ENCODE measurements around the gene PCARE. TPM values are rescaled to one million over a fixed set of nuclear protein-coding genes. Genes with fewer than 3 reads are reported as not detected.
"Not testable (repeated sequence)": the region's sequence is repeated elsewhere in the genome, so short reads cannot be mapped to it uniquely, and the experiment has no call there.

PCARE gene
- total and polyA plus RNA-seq, 4 experiments from 2014 or later: not detected

GRCh38 chr2:29097569-29097968, 23.2 kb upstream of the PCARE start:
- Mint-ChIP-seq H3K36me3 (no peaks in the 10 kb centered on the region), H3K27me3 (peaks cover 1 to 4% of the 10 kb centered on the region in 2 donors), H3K4me1 (no peaks in the 10 kb centered on the region), H3K4me3 (no peak overlapping the region), H3K27ac (no peak overlapping the region), H3K9me3 (peaks cover 0 to 2% (median 0%) of the 10 kb centered on the region in 8 donors)
- no peaks in the 10 kb centered on the region for H3K4me1 ChIP-seq (ENCODE audit: insufficient read depth, low read length)
- no peaks in the 10 kb centered on the region for H3K9me3 ChIP-seq (ENCODE audit: control insufficient read depth in 1 of 2, low read length in 2 of 2)
- DNase-seq: no peak
- no peak overlapping the region for H3K27ac ChIP-seq (ENCODE audit: low read depth, low read length)
- no peaks in the 10 kb centered on the region for H3K36me3 ChIP-seq (ENCODE audit: insufficient read depth, low read length)
- ChIA-PET POLR2A (ENCODE audit: partially characterized antibody) (no interaction called here), CTCF (ENCODE audit: partially characterized antibody) (no interaction called here)
- intact Hi-C loops (cut with micrococcal nuclease): no loop called here
- no peaks in the 10 kb centered on the region for H3K27me3 ChIP-seq (ENCODE audit: insufficient read depth, low read length)
- H3K4me3 ChIP-seq (ENCODE audit: low read length in 2 of 2): no peak overlapping the region

GRCh38 chr2:29096969-29097368, 22.6 kb upstream of the PCARE start:
- no peaks in the 10 kb centered on the region for H3K36me3 ChIP-seq (ENCODE audit: insufficient read depth, low read length)
- intact Hi-C loops (cut with micrococcal nuclease): no loop called here
- ChIA-PET POLR2A (ENCODE audit: partially characterized antibody) (no interaction called here), CTCF (ENCODE audit: partially characterized antibody) (no interaction called here)
- H3K4me1 Mint-ChIP-seq: no peaks in the 10 kb centered on the region
- no peaks in the 10 kb centered on the region for H3K9me3 ChIP-seq (ENCODE audit: control insufficient read depth in 1 of 2, low read length in 2 of 2)
- H3K27ac Mint-ChIP-seq: no peak overlapping the region
- H3K4me3 ChIP-seq (ENCODE audit: low read length in 2 of 2): no peak overlapping the region
- no peak for DNase-seq
- H3K27me3 ChIP-seq (ENCODE audit: insufficient read depth, low read length): no peaks in the 10 kb centered on the region
- peaks cover 1 to 4% of the 10 kb centered on the region in 2 donors for H3K27me3 Mint-ChIP-seq
- H3K4me1 ChIP-seq (ENCODE audit: insufficient read depth, low read length): no peaks in the 10 kb centered on the region
- peaks cover 0 to 2% (median 0%) of the 10 kb centered on the region in 8 donors for H3K9me3 Mint-ChIP-seq
- no peak overlapping the region for H3K4me3 Mint-ChIP-seq
- no peaks in the 10 kb centered on the region for H3K36me3 Mint-ChIP-seq
- no peak overlapping the region for H3K27ac ChIP-seq (ENCODE audit: low read depth, low read length)

GRCh38 chr2:29090311-29090710, 16.0 kb upstream of the PCARE start:
- DNase-seq; H3K9me3 ChIP-seq (ENCODE audit: control insufficient read depth in 1 of 2, low read length in 2 of 2); H3K4me3 ChIP-seq (ENCODE audit: low read length in 2 of 2); H3K4me1 ChIP-seq (ENCODE audit: insufficient read depth, low read length); H3K36me3 Mint-ChIP-seq; H3K27ac ChIP-seq (ENCODE audit: low read depth, low read length); CTCF ChIA-PET (ENCODE audit: partially characterized antibody); H3K4me1 Mint-ChIP-seq; H3K27me3 ChIP-seq (ENCODE audit: insufficient read depth, low read length); H3K36me3 ChIP-seq (ENCODE audit: insufficient read depth, low read length); H3K9me3 Mint-ChIP-seq; intact Hi-C loops (cut with micrococcal nuclease); H3K27me3 Mint-ChIP-seq; POLR2A ChIA-PET (ENCODE audit: partially characterized antibody); H3K4me3 Mint-ChIP-seq: not testable (repeated sequence)
- peak overlapping the region in 1 of 7 donors; percentile 53 for H3K27ac Mint-ChIP-seq

DNA sequence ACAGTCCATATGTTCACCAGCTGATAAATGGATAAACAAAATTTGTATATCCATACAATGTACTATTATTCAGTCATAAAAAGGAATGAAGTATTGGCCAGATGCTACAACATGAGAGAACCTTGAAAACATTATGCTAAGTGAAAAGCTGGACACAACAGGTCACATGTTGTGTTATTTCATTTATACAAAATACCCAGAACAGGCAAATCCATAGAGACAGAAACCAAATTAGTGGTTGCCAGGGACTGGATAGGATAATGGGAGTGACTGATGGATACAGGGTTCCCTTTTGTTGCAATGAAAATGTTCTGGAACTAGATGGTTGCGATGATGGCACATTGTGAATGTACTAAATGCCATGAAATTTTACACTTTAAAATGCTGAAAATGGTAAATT, 10.2 kb upstream of the PCARE start:
- Mint-ChIP-seq H3K4me3 (no peak overlapping the region), H3K27ac (no peak overlapping the region), H3K27me3 (peaks cover 2 to 5% of the 10 kb centered on the region in 2 donors), H3K9me3 (peaks cover 0 to 14% (median 3%) of the 10 kb centered on the region in 8 donors), H3K4me1 (no peaks in the 10 kb centered on the region), H3K36me3 (peaks cover 0 to 3% of the 10 kb centered on the region in 2 donors)
- POLR2A ChIA-PET (ENCODE audit: partially characterized antibody): no interaction called here
- no peaks in the 10 kb centered on the region for H3K36me3 ChIP-seq (ENCODE audit: insufficient read depth, low read length)
- H3K9me3 ChIP-seq (ENCODE audit: control insufficient read depth in 1 of 2, low read length in 2 of 2): no peaks in the 10 kb centered on the region
- intact Hi-C loops (cut with micrococcal nuclease): no loop called here
- DNase-seq: no peak
- no peak overlapping the region for H3K27ac ChIP-seq (ENCODE audit: low read depth, low read length)
- CTCF ChIA-PET (ENCODE audit: partially characterized antibody): no interaction called here
- H3K27me3 ChIP-seq (ENCODE audit: insufficient read depth, low read length): no peaks in the 10 kb centered on the region
- H3K4me3 ChIP-seq (ENCODE audit: low read length in 2 of 2): no peak overlapping the region
- no peaks in the 10 kb centered on the region for H3K4me1 ChIP-seq (ENCODE audit: insufficient read depth, low read length)

DNA sequence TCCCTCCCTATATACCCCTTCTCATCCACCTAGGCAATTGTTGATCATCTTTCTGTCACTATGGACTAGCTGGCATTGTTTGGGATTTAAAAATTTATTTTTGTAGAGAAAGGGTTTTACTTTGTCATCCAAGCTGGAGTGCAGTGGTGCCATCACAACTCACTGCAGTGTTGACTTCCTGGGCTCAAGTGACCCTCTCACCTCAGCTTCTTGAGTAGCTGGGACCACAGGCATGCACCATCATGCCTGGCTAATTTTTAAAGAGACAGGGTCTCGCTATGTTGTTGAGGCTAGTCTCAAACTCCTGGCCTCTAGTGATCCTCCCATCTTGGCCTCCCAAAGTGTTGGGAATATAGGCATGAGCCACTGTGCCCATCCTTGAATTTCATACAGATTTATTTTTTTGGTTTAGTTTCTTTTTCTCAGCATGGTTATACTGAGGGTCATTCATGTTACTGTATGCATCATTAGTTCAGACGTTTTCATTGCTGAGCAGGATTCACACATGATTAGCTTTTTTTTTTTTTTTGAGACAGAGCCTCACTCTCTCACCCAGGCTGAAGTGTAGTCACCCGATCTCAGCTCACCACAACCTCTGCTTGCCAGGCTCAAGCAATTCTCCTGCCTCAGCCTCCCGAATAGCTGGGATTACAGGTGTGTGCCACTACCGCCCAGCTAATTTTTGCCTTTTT, 8.6 kb upstream of the PCARE start:
- Mint-ChIP-seq H3K9me3 (peaks cover 0 to 20% (median 6%) of the 10 kb centered on the region in 8 donors), H3K36me3 (peaks cover 0 to 3% of the 10 kb centered on the region in 2 donors), H3K4me3 (no peak overlapping the region), H3K4me1 (no peaks in the 10 kb centered on the region), H3K27me3 (peaks cover 2 to 4% of the 10 kb centered on the region in 2 donors), H3K27ac (no peak overlapping the region)
- ChIA-PET CTCF (ENCODE audit: partially characterized antibody) (no interaction called here), POLR2A (ENCODE audit: partially characterized antibody) (no interaction called here)
- Histone ChIP-seq H3K9me3 (ENCODE audit: control insufficient read depth in 1 of 2, low read length in 2 of 2) (peaks cover 0 to 3% of the 10 kb centered on the region in 2 donors), H3K36me3 (ENCODE audit: insufficient read depth, low read length) (no peaks in the 10 kb centered on the region), H3K4me1 (ENCODE audit: insufficient read depth, low read length) (no peaks in the 10 kb centered on the region), H3K4me3 (ENCODE audit: low read length in 2 of 2) (no peak overlapping the region), H3K27me3 (ENCODE audit: insufficient read depth, low read length) (no peaks in the 10 kb centered on the region), H3K27ac (ENCODE audit: low read depth, low read length) (no peak overlapping the region)
- DNase-seq: no peak
- intact Hi-C loops (cut with micrococcal nuclease): no loop called here

GRCh38 chr2:29080886-29081743, 6.8 kb upstream of the PCARE start:
- Mint-ChIP-seq H3K36me3 (peaks cover 0 to 3% of the 10 kb centered on the region in 2 donors), H3K9me3 (peaks cover 0 to 25% (median 8%) of the 10 kb centered on the region in 8 donors), H3K27me3 (peaks cover 0 to 2% of the 10 kb centered on the region in 2 donors), H3K4me3 (no peak overlapping the region), H3K4me1 (no peaks in the 10 kb centered on the region), H3K27ac (no peak overlapping the region)
- Histone ChIP-seq H3K36me3 (ENCODE audit: insufficient read depth, low read length) (no peaks in the 10 kb centered on the region), H3K4me3 (ENCODE audit: low read length in 2 of 2) (no peak overlapping the region), H3K9me3 (ENCODE audit: control insufficient read depth in 1 of 2, low read length in 2 of 2) (peaks cover 0 to 3% of the 10 kb centered on the region in 2 donors), H3K27me3 (ENCODE audit: insufficient read depth, low read length) (no peaks in the 10 kb centered on the region), H3K27ac (ENCODE audit: low read depth, low read length) (no peak overlapping the region), H3K4me1 (ENCODE audit: insufficient read depth, low read length) (no peaks in the 10 kb centered on the region)
- ChIA-PET CTCF (ENCODE audit: partially characterized antibody) (no interaction called here), POLR2A (ENCODE audit: partially characterized antibody) (interaction anchor here (1.0 kb wide), 1 partner anchor 66 kb away, joined by 4 read pairs; no protein-coding TSS in a partner anchor)
- intact Hi-C loops (cut with micrococcal nuclease): no loop called here
- no peak for DNase-seq

DNA sequence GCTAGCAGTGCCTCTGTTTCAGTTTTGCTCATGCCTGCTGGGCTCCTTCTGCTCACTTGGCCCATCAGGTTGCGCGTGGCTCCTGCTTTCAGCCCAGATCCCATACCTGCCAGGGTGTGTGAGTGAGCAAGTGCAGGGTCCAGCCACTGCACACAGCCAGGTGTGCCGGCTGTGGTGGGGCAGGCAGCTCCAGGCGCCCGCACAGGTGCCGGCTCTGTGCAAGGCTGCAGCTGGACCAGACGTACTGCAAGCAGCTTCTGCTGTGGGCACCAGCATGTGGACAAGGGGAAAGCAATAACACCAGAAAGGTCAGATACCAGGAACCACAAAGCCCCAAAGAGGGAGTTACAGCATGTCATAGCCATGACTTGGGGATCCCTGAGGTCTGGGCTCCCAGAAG, 5.6 kb upstream of the PCARE start:
- H3K36me3 ChIP-seq (ENCODE audit: insufficient read depth, low read length): no peaks in the 10 kb centered on the region
- Mint-ChIP-seq H3K36me3 (peaks cover 0 to 3% of the 10 kb centered on the region in 2 donors), H3K4me1 (no peaks in the 10 kb centered on the region), H3K4me3 (no peak overlapping the region), H3K27ac (no peak overlapping the region), H3K9me3 (peaks cover 0 to 25% (median 8%) of the 10 kb centered on the region in 8 donors), H3K27me3 (peaks cover 0 to 2% of the 10 kb centered on the region in 2 donors)
- no peak for DNase-seq
- ChIA-PET CTCF (ENCODE audit: partially characterized antibody) (no interaction called here), POLR2A (ENCODE audit: partially characterized antibody) (interaction anchor here (1.0 kb wide), 1 partner anchor 65 kb away, joined by 4 read pairs; no protein-coding TSS in a partner anchor)
- no peaks in the 10 kb centered on the region for H3K4me1 ChIP-seq (ENCODE audit: insufficient read depth, low read length)
- intact Hi-C loops (cut with micrococcal nuclease): no loop called here
- H3K27ac ChIP-seq (ENCODE audit: low read depth, low read length): no peak overlapping the region
- H3K9me3 ChIP-seq (ENCODE audit: control insufficient read depth in 1 of 2, low read length in 2 of 2): peaks cover 0 to 3% of the 10 kb centered on the region in 2 donors
- H3K4me3 ChIP-seq (ENCODE audit: low read length in 2 of 2): no peak overlapping the region
- no peaks in the 10 kb centered on the region for H3K27me3 ChIP-seq (ENCODE audit: insufficient read depth, low read length)
